ENCODE results near the gene TRAF1. TPM values are rescaled to one million over a fixed set of nuclear protein-coding genes. Genes with fewer than 3 reads are reported as not detected.
A peak's percentile ranks its signal among the peaks of the same experiment; 100 is the strongest.

The TRAF1 gene
- total RNA-seq, 2 experiments from 2014 or later: 59.6 to 114 TPM

GRCh38 chr9:120925535-120926396, 830 bp downstream of the TRAF1 start:
- Mint-ChIP-seq H3K27ac (peak overlapping the region; percentile 100), H3K4me1 (peaks cover 73% of the 10 kb centered on the region), H3K4me3 (peak overlapping the region; percentile 92), H3K36me3 (peaks cover 51% of the 10 kb centered on the region), H3K27me3 (no peaks in the 10 kb centered on the region), H3K9me3 (ENCODE audit: low read depth) (no peaks in the 10 kb centered on the region)
- peak; percentile 85 for DNase-seq
- CTCF ChIA-PET: interaction anchor here (1.0 to 4.1 kb wide), 14 partner anchors 9 to 170 kb away, joined by 3 to 22 read pairs (median 8); partner anchors contain the start of gene PHF19
- ATAC-seq: peak; percentile 43

- peaks cover 59% of the 10 kb centered on the region for H3K36me3 Mint-ChIP-seq
Measured at GRCh38 chr9:120924698-120925534, 1.7 kb downstream of the TRAF1 start.

GRCh38 chr9:120923620-120924328, 2.8 kb downstream of the TRAF1 start:
- Mint-ChIP-seq H3K9me3 (ENCODE audit: low read depth) (no peaks in the 10 kb centered on the region), H3K27me3 (no peaks in the 10 kb centered on the region), H3K27ac (peak overlapping the region; percentile 100), H3K4me3 (peak overlapping the region; percentile 92), H3K4me1 (peaks cover 80% of the 10 kb centered on the region), H3K36me3 (peaks cover 67% of the 10 kb centered on the region)
- DNase-seq (no peak), ATAC-seq (no peak)
- CTCF ChIA-PET: interaction anchor here (0.8 to 4.1 kb wide), 13 partner anchors 7 to 55 kb away, joined by 3 to 22 read pairs (median 7); partner anchors contain the start of gene PHF19

More at GRCh38 chr9:120924698-120925534, 1.7 kb downstream of the TRAF1 start:
- CTCF ChIA-PET: interaction anchor here (0.7 to 4.1 kb wide), 10 partner anchors 8 to 88 kb away, joined by 3 to 22 read pairs (median 9); partner anchors contain the start of gene PHF19
- ATAC-seq (no peak), DNase-seq (no peak)
- peaks cover 76% of the 10 kb centered on the region for H3K4me1 Mint-ChIP-seq
- no peaks in the 10 kb centered on the region for H3K9me3 Mint-ChIP-seq (ENCODE audit: low read depth)
- H3K27ac Mint-ChIP-seq: peak overlapping the region; percentile 100
- H3K4me3 Mint-ChIP-seq: peak overlapping the region; percentile 92
- H3K27me3 Mint-ChIP-seq: no peaks in the 10 kb centered on the region

GRCh38 chr9:120922404-120923195, 4.0 kb downstream of the TRAF1 start:
- ATAC-seq: no peak
- Mint-ChIP-seq H3K36me3 (peaks cover 75% of the 10 kb centered on the region), H3K4me1 (peaks cover 81% of the 10 kb centered on the region), H3K27me3 (no peaks in the 10 kb centered on the region), H3K27ac (peak overlapping the region; percentile 100), H3K9me3 (ENCODE audit: low read depth) (no peaks in the 10 kb centered on the region), H3K4me3 (peak overlapping the region; percentile 92)
- DNase-seq: no peak
- CTCF ChIA-PET: interaction anchor here (0.9 to 3.6 kb wide), 8 partner anchors 9 to 54 kb away, joined by 3 to 14 read pairs (median 8); partner anchors contain the start of gene PHF19

GRCh38 chr9:120921661-120922181, 4.9 kb downstream of the TRAF1 start:
- Mint-ChIP-seq H3K4me3 (peak overlapping the region; percentile 92), H3K27ac (peak overlapping the region; percentile 100), H3K9me3 (ENCODE audit: low read depth) (no peaks in the 10 kb centered on the region), H3K27me3 (no peaks in the 10 kb centered on the region), H3K36me3 (peaks cover 84% of the 10 kb centered on the region), H3K4me1 (peaks cover 81% of the 10 kb centered on the region)
- DNase-seq: no peak
- CTCF ChIA-PET: interaction anchor here (0.7 to 3.6 kb wide), 11 partner anchors 10 to 166 kb away, joined by 3 to 14 read pairs (median 4); partner anchors contain the start of gene PHF19
- no peak for ATAC-seq

GRCh38 chr9:120920806-120921178, 5.8 kb downstream of the TRAF1 start:
- Mint-ChIP-seq H3K27ac (peak overlapping the region; percentile 100), H3K36me3 (peaks cover 89% of the 10 kb centered on the region), H3K4me1 (peaks cover 84% of the 10 kb centered on the region), H3K27me3 (no peaks in the 10 kb centered on the region), H3K9me3 (ENCODE audit: low read depth) (no peaks in the 10 kb centered on the region), H3K4me3 (peak overlapping the region; percentile 92)
- no peak for DNase-seq
- ATAC-seq: no peak
- CTCF ChIA-PET: interaction anchor here (0.9 to 3.6 kb wide), 8 partner anchors 11 to 165 kb away, joined by 3 to 14 read pairs (median 4); no protein-coding TSS in a partner anchor

GRCh38 chr9:120919843-120920805, 6.5 kb downstream of the TRAF1 start:
- peaks cover 84% of the 10 kb centered on the region for H3K36me3 Mint-ChIP-seq
- no peaks in the 10 kb centered on the region for H3K27me3 Mint-ChIP-seq
- H3K9me3 Mint-ChIP-seq (ENCODE audit: low read depth): no peaks in the 10 kb centered on the region
- DNase-seq (peak; percentile 72), ATAC-seq (peak; percentile 17)
- peak overlapping the region; percentile 92 for H3K4me3 Mint-ChIP-seq
- CTCF ChIA-PET: interaction anchor here (0.8 to 3.6 kb wide), 15 partner anchors 9 to 164 kb away, joined by 3 to 14 read pairs (median 4); no protein-coding TSS in a partner anchor
- H3K4me1 Mint-ChIP-seq: peaks cover 87% of the 10 kb centered on the region
- peak overlapping the region; percentile 100 for H3K27ac Mint-ChIP-seq

- ATAC-seq (peak; percentile 9), DNase-seq (no peak)
- H3K4me3 Mint-ChIP-seq: peak overlapping the region; percentile 92
- H3K27ac Mint-ChIP-seq: peak overlapping the region; percentile 100
- peaks cover 89% of the 10 kb centered on the region for H3K4me1 Mint-ChIP-seq
- H3K27me3 Mint-ChIP-seq: no peaks in the 10 kb centered on the region
- no peaks in the 10 kb centered on the region for H3K9me3 Mint-ChIP-seq (ENCODE audit: low read depth)
- CTCF ChIA-PET: interaction anchor here (0.8 to 1.8 kb wide), 13 partner anchors 8 to 50 kb away, joined by 3 to 7 read pairs (median 4); no protein-coding TSS in a partner anchor
- H3K36me3 Mint-ChIP-seq: peaks cover 84% of the 10 kb centered on the region
Measured at GRCh38 chr9:120918931-120919842, 7.4 kb downstream of the TRAF1 start.

GRCh38 chr9:120917929-120918762, 8.4 kb downstream of the TRAF1 start:
- peaks cover 84% of the 10 kb centered on the region for H3K4me1 Mint-ChIP-seq
- CTCF ChIA-PET: interaction anchor here (1.2 to 3.0 kb wide), 4 partner anchors 8 to 154 kb away, joined by 3 to 22 read pairs (median 9); partner anchors contain the start of gene TRAF1
- H3K27ac Mint-ChIP-seq: peak overlapping the region; percentile 100
- ATAC-seq (no peak), DNase-seq (no peak)
- H3K36me3 Mint-ChIP-seq: peaks cover 81% of the 10 kb centered on the region
- H3K9me3 Mint-ChIP-seq (ENCODE audit: low read depth): no peaks in the 10 kb centered on the region
- H3K27me3 Mint-ChIP-seq: no peaks in the 10 kb centered on the region
- peak overlapping the region; percentile 92 for H3K4me3 Mint-ChIP-seq

All from activated CD8-positive, alpha-beta memory T cell treated with anti-CD3 and anti-CD28 coated beads, Interleukin-2, amount 10 ng/mL, durations not matched to agents 7 days and 5 days (primary cell).